AG04450 (cell line): ENCODE measurements around the gene DOK6. TPM values are rescaled to one million over a fixed set of nuclear protein-coding genes. Genes with fewer than 3 reads are reported as not detected.

ENCODE experiments used
- CTCF ChIA-PET: fragments of 300-600, 350-600 bp; formaldehyde crosslinking; extraction: SDS; loops from one replicate; lab custom pipeline; 2022; ENCODE audit warnings: antibody characterized with exemption, inconsistent platforms; lab: Charles Lee
- POLR2A ChIA-PET: fragments of 350-600 bp; formaldehyde crosslinking; extraction: SDS; loops from one replicate; lab custom pipeline; 2021; ENCODE audit warnings: antibody characterized with exemption, inconsistent platforms; lab: Yijun Ruan, JAX
- DNase-seq: peaks from one replicate; pipeline ENCODE4 v3.0.0-alpha.2; 2011; ENCODE audit warnings: low read depth, low spot score
- H3K27ac ChIP-seq: one replicate; pipeline ENCODE4 v1.5.1; 2012; ENCODE audit warnings: low read depth, low read length, control low read depth
- H3K27me3 ChIP-seq: one replicate; pipeline ENCODE4 v1.6.0; 2012; ENCODE audit warnings: low read length; ENCODE audit not compliant: control insufficient read depth, insufficient read depth
- H3K4me3 ChIP-seq: 2 replicates; pipeline ENCODE4 v1.5.1; 2011; ENCODE audit warnings: mild to moderate bottlenecking, low read depth, low read length, control low read depth
- H3K9me3 ChIP-seq: 2 replicates; pipeline ENCODE4 v1.5.1; 2012; ENCODE audit warnings: low read length; ENCODE audit not compliant: control insufficient read depth, insufficient read depth
- polyA plus RNA-seq: library from polyadenylated mRNA; depleted of rRNA; stranded (reverse); fragments of >200 nt; gene quantifications from 2 replicates; pipeline ENCODE4 v1.2.3, GENCODE V29; 2011
- TF ChIP-seq, protein P1 (sequence below): IDR thresholded peaks from 2 replicates; pipeline ENCODE4 v1.5.1; 2011; ENCODE audit warnings: low read depth, low read length, control low read depth, inconsistent platforms

DOK6 gene
- polyA plus RNA-seq, 1 experiment, result 0.16 TPM

DNA sequence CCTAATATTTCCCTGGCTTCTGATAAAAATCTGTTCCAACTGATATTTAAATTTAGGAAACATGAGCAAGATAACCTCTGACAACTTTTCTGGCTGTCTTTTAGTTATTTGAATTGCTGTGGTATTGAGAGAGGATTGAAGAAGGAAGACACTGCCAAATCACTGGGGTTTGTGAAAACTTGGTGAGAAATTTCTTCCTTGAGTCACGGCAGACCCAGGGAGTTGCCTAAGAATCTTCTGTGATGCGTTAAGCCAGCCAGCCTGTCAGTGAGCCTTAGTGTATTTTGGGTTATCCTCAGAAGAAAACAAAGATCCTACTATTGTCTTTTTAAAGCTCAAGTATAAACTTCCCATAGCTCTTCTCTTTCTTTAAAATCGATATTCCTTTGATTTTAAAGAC lies 17.5 kb upstream of the DOK6 start:
- Histone ChIP-seq H3K27ac (no peak overlapping the region), H3K9me3 (no peaks in the 10 kb centered on the region), H3K27me3 (no peaks in the 10 kb centered on the region), H3K4me3 (no peak overlapping the region)
- POLR2A ChIA-PET, result interaction anchor here (0.6 kb wide), 1 partner anchor 8 kb away, joined by 3 read pairs; no protein-coding TSS in a partner anchor
- DNase-seq, result no peak
- CTCF ChIA-PET, result no interaction called here
- TF ChIP-seq, protein P1, sequence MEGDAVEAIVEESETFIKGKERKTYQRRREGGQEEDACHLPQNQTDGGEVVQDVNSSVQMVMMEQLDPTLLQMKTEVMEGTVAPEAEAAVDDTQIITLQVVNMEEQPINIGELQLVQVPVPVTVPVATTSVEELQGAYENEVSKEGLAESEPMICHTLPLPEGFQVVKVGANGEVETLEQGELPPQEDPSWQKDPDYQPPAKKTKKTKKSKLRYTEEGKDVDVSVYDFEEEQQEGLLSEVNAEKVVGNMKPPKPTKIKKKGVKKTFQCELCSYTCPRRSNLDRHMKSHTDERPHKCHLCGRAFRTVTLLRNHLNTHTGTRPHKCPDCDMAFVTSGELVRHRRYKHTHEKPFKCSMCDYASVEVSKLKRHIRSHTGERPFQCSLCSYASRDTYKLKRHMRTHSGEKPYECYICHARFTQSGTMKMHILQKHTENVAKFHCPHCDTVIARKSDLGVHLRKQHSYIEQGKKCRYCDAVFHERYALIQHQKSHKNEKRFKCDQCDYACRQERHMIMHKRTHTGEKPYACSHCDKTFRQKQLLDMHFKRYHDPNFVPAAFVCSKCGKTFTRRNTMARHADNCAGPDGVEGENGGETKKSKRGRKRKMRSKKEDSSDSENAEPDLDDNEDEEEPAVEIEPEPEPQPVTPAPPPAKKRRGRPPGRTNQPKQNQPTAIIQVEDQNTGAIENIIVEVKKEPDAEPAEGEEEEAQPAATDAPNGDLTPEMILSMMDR, result no peak

DNA sequence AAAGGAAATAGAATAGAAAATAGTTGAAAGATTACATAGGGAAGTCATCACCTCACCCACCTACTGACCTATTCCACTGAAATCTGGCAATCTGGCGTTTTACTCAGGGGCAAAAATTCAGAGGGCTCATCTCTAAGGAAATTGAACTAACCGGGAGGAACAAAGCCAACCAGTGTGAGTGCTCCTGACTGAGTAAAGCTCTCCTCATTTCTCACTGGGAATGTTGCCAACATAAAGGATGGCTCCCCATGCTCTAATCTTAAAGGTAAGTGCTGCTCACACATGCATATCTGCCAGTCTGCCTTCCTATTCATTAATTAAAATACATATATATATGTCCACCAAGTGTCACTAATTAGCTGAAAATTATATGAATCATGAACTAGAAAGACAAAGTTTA lies 13.5 kb upstream of the DOK6 start:
- Histone ChIP-seq H3K27ac (no peak overlapping the region), H3K27me3 (no peaks in the 10 kb centered on the region), H3K4me3 (no peak overlapping the region), H3K9me3 (no peaks in the 10 kb centered on the region)
- ChIA-PET POLR2A (no interaction called here), CTCF (no interaction called here)
- TF ChIP-seq, protein P1, result no peak
- no peak for DNase-seq

DNA sequence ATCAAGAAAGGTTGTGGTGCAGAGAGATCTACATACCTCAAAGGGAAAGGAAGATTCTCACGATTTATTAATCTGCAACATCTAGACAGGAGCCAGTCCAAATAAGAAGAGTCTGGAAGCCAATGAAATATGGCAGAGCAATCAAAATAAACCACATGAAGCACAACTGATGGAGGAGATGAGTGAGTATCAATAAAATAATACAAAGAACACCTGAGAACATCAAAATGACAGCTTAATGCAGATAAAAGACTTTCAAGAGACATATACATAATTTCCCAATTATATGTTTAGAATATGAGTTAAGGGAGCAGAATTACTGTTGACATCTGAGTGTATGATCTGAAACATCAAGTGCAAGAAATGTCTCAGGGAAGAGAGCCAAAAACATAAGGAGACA lies 12.5 kb upstream of the DOK6 start:
- no peaks in the 10 kb centered on the region for H3K27me3 ChIP-seq
- POLR2A ChIA-PET, result no interaction called here
- H3K27ac ChIP-seq, result no peak overlapping the region
- no peak for DNase-seq
- H3K4me3 ChIP-seq, result no peak overlapping the region
- no peaks in the 10 kb centered on the region for H3K9me3 ChIP-seq
- CTCF ChIA-PET, result no interaction called here
- TF ChIP-seq, protein P1, result no peak

DNA sequence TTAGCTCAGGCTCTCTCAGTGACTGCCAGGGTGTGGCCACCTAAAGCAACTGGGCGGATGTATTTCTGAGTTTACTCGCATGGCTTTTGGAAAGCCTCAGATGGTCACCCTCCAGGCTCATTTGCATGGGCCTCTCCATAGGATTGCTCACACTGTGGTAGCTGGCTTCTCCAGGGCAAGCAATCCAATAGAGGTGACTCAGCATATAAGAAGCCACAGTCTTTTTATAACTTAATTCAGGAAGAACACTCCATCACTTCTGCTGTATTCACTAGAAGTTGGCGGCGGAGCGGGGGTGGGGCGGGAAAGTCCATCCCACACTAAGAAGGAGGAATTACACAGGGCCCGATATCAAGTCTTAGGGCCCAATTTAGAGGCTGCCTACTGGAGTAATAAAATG lies 3.6 kb upstream of the DOK6 start:
- ChIA-PET POLR2A (no interaction called here), CTCF (no interaction called here)
- Histone ChIP-seq H3K4me3 (no peak overlapping the region), H3K27me3 (peaks cover 10% of the 10 kb centered on the region), H3K27ac (no peak overlapping the region), H3K9me3 (no peaks in the 10 kb centered on the region; the same call in 1 of the 2 replicates)
- TF ChIP-seq, protein P1, result no peak
- no peak for DNase-seq

DNA sequence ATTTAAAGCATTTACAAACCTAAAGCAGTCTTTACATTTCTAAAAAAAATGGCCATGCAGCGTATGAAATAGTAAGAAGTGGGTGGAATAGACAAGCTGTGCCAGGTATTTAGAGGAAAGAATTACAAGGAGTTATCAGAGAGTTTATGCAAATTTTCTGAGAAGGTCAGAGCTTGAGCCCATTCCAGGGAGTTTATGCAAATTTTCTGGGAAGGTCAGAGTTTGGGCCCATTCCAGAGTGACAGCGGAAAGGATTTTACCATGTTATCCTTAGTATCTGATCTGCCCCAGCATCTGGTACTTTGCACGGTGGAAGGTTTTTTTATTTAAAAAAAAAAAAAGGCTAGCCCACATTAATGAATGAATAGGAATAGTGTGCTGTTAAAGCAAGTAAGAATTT lies 1.4 kb upstream of the DOK6 start:
- CTCF ChIA-PET, result no interaction called here

More for the DNA sequence above, 1.4 kb upstream of the DOK6 start:
- DNase-seq, result no peak
- TF ChIP-seq, protein P1, result no peak
- no peaks in the 10 kb centered on the region; the same call in 1 of the 2 replicates for H3K9me3 ChIP-seq
- H3K27ac ChIP-seq, result no peak overlapping the region
- POLR2A ChIA-PET, result no interaction called here
- H3K4me3 ChIP-seq, result no peak overlapping the region
- peaks cover 20% of the 10 kb centered on the region for H3K27me3 ChIP-seq
